Caco-2 (cell line): ENCODE measurements around the gene GBA2. TPM values are rescaled to one million over a fixed set of nuclear protein-coding genes. Genes with fewer than 3 reads are reported as not detected.

Experiments
- BruUV-seq: library from RNA; stranded (reverse); fragments of 400-500 nt; replicated peaks from 2 replicates; lab custom pipeline; 2021; lab: Mats Ljungman, UMichigan
- CTCF ChIA-PET: fragments of 300-600 bp; sonication (Branson Sonifier 250); formaldehyde crosslinking; loops from one replicate; lab custom pipeline; 2022; ENCODE audit warnings: antibody characterized with exemption; lab: Charles Lee
- POLR2A ChIA-PET: fragments of 300-600 bp; sonication (Branson Sonifier 250); formaldehyde crosslinking; loops from one replicate; lab custom pipeline; 2022; ENCODE audit warnings: antibody characterized with exemption; lab: Charles Lee
- DNase-seq, 2 experiments: peaks; one replicate each; pipeline versions ENCODE4 v3.0.0 to v3.0.0-alpha.2; 2020 to 2022
- H3K27me3 ChIP-seq: replicated peaks from 2 replicates; pipeline ENCODE4 v1.6.0; 2011; ENCODE audit warnings: low read length; ENCODE audit not compliant: control insufficient read depth, insufficient read depth
- H3K36me3 ChIP-seq: 2 replicates; pipeline ENCODE4 v1.5.1; 2011; ENCODE audit warnings: low read length; ENCODE audit not compliant: control insufficient read depth, insufficient read depth
- H3K4me1 ChIP-seq: fragments of 250-450 bp; sonication (Bioruptor Pico); 2 replicates; pipeline ENCODE4 v1.5.1; 2020; ENCODE audit warnings: mild to moderate bottlenecking
- H3K4me3 ChIP-seq: 2 replicates; pipeline ENCODE4 v1.5.1; 2011; ENCODE audit warnings: low read depth, mild to moderate bottlenecking, control low read depth, low read length
- H3K9me3 ChIP-seq: fragments of 250-450 bp; sonication (Bioruptor Pico); 2 replicates; pipeline ENCODE4 v1.5.1; 2020; ENCODE audit warnings: mild to moderate bottlenecking, moderate library complexity
- H3K27ac Mint-ChIP-seq: one replicate; pipeline ENCODE4 v1.8.0; 2022; ENCODE audit warnings: mixed read lengths; ENCODE audit not compliant: unreplicated experiment
- H3K27me3 Mint-ChIP-seq: one replicate; pipeline ENCODE4 v1.8.0; 2022; ENCODE audit warnings: mixed read lengths; ENCODE audit not compliant: insufficient read depth, unreplicated experiment
- H3K36me3 Mint-ChIP-seq: one replicate; pipeline ENCODE4 v1.8.0; 2022; ENCODE audit warnings: mild to moderate bottlenecking, mixed read lengths; ENCODE audit not compliant: insufficient read depth, unreplicated experiment
- H3K4me1 Mint-ChIP-seq: one replicate; pipeline ENCODE4 v1.8.0; 2022; ENCODE audit warnings: low read depth, mixed read lengths; ENCODE audit not compliant: unreplicated experiment
- H3K4me3 Mint-ChIP-seq: one replicate; pipeline ENCODE4 v1.8.0; 2022; ENCODE audit warnings: mild to moderate bottlenecking, moderate library complexity, mixed read lengths; ENCODE audit not compliant: unreplicated experiment
- H3K9me3 Mint-ChIP-seq: one replicate; pipeline ENCODE4 v1.8.0; 2022; ENCODE audit warnings: mixed read lengths; ENCODE audit not compliant: unreplicated experiment
- intact Hi-C: fragments of 100-400 bp; cut with micrococcal nuclease; formaldehyde crosslinking; loops from one replicate; pipeline ENCODE4 v1.10.0; 2022; ENCODE audit not compliant: unreplicated experiment
- total RNA-seq: library from RNA; stranded (reverse); gene quantifications from 2 replicates; pipeline ENCODE4 v1.2.3, GENCODE V29; 2022
- TF ChIP-seq, protein P1 (sequence below), 2 experiments: fragments of 200-600 bp in 1 of 2; IDR thresholded peaks; 1 replicate in 1 of 2; 2 replicates in 1 of 2; pipeline versions ENCODE4 v1.5.1 to v1.8.0; 2011 to 2022; ENCODE audit warnings: antibody characterized with exemption in 1 of 2, control low read depth in 1 of 2, inconsistent platforms in 1 of 2, low read depth in 1 of 2, low read length in 1 of 2, mild to moderate bottlenecking in 1 of 2, moderate library complexity in 1 of 2; ENCODE audit not compliant: insufficient read depth in 1 of 2, severe bottlenecking in 1 of 2, unreplicated experiment in 1 of 2

GBA2 gene
- total RNA-seq, 1 experiment from 2014 or later: 108 TPM

- no peak overlapping the region for H3K4me3 Mint-ChIP-seq
- TF ChIP-seq, protein P1, sequence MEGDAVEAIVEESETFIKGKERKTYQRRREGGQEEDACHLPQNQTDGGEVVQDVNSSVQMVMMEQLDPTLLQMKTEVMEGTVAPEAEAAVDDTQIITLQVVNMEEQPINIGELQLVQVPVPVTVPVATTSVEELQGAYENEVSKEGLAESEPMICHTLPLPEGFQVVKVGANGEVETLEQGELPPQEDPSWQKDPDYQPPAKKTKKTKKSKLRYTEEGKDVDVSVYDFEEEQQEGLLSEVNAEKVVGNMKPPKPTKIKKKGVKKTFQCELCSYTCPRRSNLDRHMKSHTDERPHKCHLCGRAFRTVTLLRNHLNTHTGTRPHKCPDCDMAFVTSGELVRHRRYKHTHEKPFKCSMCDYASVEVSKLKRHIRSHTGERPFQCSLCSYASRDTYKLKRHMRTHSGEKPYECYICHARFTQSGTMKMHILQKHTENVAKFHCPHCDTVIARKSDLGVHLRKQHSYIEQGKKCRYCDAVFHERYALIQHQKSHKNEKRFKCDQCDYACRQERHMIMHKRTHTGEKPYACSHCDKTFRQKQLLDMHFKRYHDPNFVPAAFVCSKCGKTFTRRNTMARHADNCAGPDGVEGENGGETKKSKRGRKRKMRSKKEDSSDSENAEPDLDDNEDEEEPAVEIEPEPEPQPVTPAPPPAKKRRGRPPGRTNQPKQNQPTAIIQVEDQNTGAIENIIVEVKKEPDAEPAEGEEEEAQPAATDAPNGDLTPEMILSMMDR (IDR thresholded peaks at IDR 0.05; ENCODE audit: insufficient read depth in 1 of 2, low read depth in 1 of 2, low read length in 1 of 2, severe bottlenecking in 1 of 2, unreplicated experiment in 1 of 2): no peak
- H3K36me3 ChIP-seq: no peaks in the 10 kb centered on the region
- intact Hi-C loops: no loop called here
- no peaks in the 10 kb centered on the region for H3K27me3 ChIP-seq
- H3K9me3 ChIP-seq: no peaks in the 10 kb centered on the region
- no peaks in the 10 kb centered on the region for H3K9me3 Mint-ChIP-seq
- H3K36me3 Mint-ChIP-seq: no peaks in the 10 kb centered on the region
- BruUV-seq: no TSS peak
- H3K27ac Mint-ChIP-seq: no peak overlapping the region
- peaks cover 1% of the 10 kb centered on the region; the same call in 1 of the 2 replicates for H3K4me1 ChIP-seq
- ChIA-PET POLR2A (no interaction called here), CTCF (interaction anchor here (0.6 to 1.1 kb wide), 2 partner anchors 27 to 63 kb away, joined by 3 read pairs; no protein-coding TSS in a partner anchor)
- DNase-seq: no peak
- H3K4me1 Mint-ChIP-seq: peaks cover 14% of the 10 kb centered on the region
- H3K4me3 ChIP-seq: no peak overlapping the region
- no peaks in the 10 kb centered on the region for H3K27me3 Mint-ChIP-seq
Measured at GRCh38 chr9:35763181-35763580, 14.2 kb upstream of the GBA2 start.

GRCh38 chr9:35760651-35761050, 11.6 kb upstream of the GBA2 start:
- Histone ChIP-seq H3K36me3 (no peaks in the 10 kb centered on the region), H3K9me3 (no peaks in the 10 kb centered on the region), H3K4me1 (peaks cover 5% of the 10 kb centered on the region; the same call in 1 of the 2 replicates), H3K27me3 (no peaks in the 10 kb centered on the region), H3K4me3 (no peak overlapping the region)
- intact Hi-C loops: no loop called here
- no peaks in the 10 kb centered on the region for H3K27me3 Mint-ChIP-seq
- CTCF ChIA-PET: no interaction called here
- BruUV-seq: no TSS peak
- H3K9me3 Mint-ChIP-seq: no peaks in the 10 kb centered on the region
- no peak overlapping the region for H3K4me3 Mint-ChIP-seq
- DNase-seq: no peak
- TF ChIP-seq, protein P1 (IDR thresholded peaks at IDR 0.05; ENCODE audit: insufficient read depth in 1 of 2, low read depth in 1 of 2, low read length in 1 of 2, severe bottlenecking in 1 of 2, unreplicated experiment in 1 of 2): no peak
- peaks cover 14% of the 10 kb centered on the region for H3K36me3 Mint-ChIP-seq
- peaks cover 14% of the 10 kb centered on the region for H3K4me1 Mint-ChIP-seq
- H3K27ac Mint-ChIP-seq: no peak overlapping the region
- POLR2A ChIA-PET: interaction anchor here (0.5 to 1.2 kb wide), 2 partner anchors 33 to 272 kb away, joined by 3 to 5 read pairs; no protein-coding TSS in a partner anchor

DNA sequence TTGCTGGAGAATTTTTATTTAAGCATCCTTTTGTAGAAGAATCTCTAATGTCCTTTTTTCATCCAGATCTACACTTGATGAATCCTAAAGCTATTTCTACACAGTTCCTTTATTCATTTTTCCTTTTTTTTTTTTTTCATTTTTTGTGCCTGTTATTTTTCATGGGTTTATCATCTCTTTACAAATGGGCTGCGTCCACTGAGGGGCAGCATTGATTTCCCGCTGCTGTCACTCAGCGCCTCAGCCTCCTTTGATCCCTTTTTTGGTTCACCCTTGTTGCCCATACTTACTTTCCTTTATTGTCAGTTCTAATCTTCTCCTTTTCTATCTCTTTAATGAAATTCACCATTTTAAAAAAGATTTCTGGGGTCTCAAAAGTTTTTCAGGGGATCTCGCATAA, 10.8 kb upstream of the GBA2 start:
- no TSS peak for BruUV-seq
- CTCF ChIA-PET: no interaction called here
- no peak overlapping the region for H3K4me3 Mint-ChIP-seq

More for the DNA sequence above, 10.8 kb upstream of the GBA2 start:
- no peaks in the 10 kb centered on the region for H3K27me3 ChIP-seq
- no peak for DNase-seq
- H3K4me3 ChIP-seq: no peak overlapping the region
- TF ChIP-seq, protein P1 (IDR thresholded peaks at IDR 0.05; ENCODE audit: insufficient read depth in 1 of 2, low read depth in 1 of 2, low read length in 1 of 2, severe bottlenecking in 1 of 2, unreplicated experiment in 1 of 2): no peak
- no peaks in the 10 kb centered on the region for H3K9me3 ChIP-seq
- H3K4me1 Mint-ChIP-seq: peaks cover 14% of the 10 kb centered on the region
- H3K9me3 Mint-ChIP-seq: no peaks in the 10 kb centered on the region
- peaks cover 5% of the 10 kb centered on the region; the same call in 1 of the 2 replicates for H3K4me1 ChIP-seq
- POLR2A ChIA-PET: interaction anchor here (0.7 to 1.0 kb wide), 2 partner anchors 14 to 32 kb away, joined by 3 to 4 read pairs; no protein-coding TSS in a partner anchor
- intact Hi-C loops: no loop called here
- no peaks in the 10 kb centered on the region for H3K27me3 Mint-ChIP-seq
- H3K36me3 Mint-ChIP-seq: peaks cover 14% of the 10 kb centered on the region
- no peaks in the 10 kb centered on the region for H3K36me3 ChIP-seq
- no peak overlapping the region for H3K27ac Mint-ChIP-seq
